Progenitor cell of endocrine pancreas (in vitro differentiated cells): Measurements from ENCODE around the gene SUGCT. TPM values are rescaled to one million over a fixed set of nuclear protein-coding genes. Genes with fewer than 3 reads are reported as not detected.

Source experiments
- DNase-seq: peaks from one replicate; pipeline ENCODE4 v3.0.0; 2021; ENCODE audit warnings: low spot score; ENCODE audit not compliant: unreplicated experiment
- H3K27ac Mint-ChIP-seq: 2 replicates; pipeline ENCODE4 v1.8.0; 2021; ENCODE audit warnings: mild to moderate bottlenecking, moderate library complexity, mixed read lengths
- H3K27me3 Mint-ChIP-seq: 2 replicates; pipeline ENCODE4 v1.8.0; 2021; ENCODE audit warnings: mixed read lengths
- H3K36me3 Mint-ChIP-seq: 2 replicates; pipeline ENCODE4 v1.8.0; 2022; ENCODE audit warnings: mixed read lengths; ENCODE audit not compliant: insufficient read depth
- H3K4me1 Mint-ChIP-seq: 2 replicates; pipeline ENCODE4 v1.8.0; 2021; ENCODE audit warnings: low read depth, mixed read lengths
- H3K4me3 Mint-ChIP-seq: 2 replicates; pipeline ENCODE4 v1.8.0; 2021; ENCODE audit warnings: low read depth, mild to moderate bottlenecking, moderate library complexity, mixed read lengths
- H3K9me3 Mint-ChIP-seq: 2 replicates; pipeline ENCODE4 v1.8.0; 2021; ENCODE audit warnings: low read depth, mixed read lengths
- total RNA-seq: library from RNA; stranded (reverse); gene quantifications from 2 replicates; pipeline ENCODE4 v1.2.1, GENCODE V29; 2021
- TF ChIP-seq, protein P1 (sequence below): fragments of 200-600 bp; sonication (generic); IDR thresholded peaks from one replicate; pipeline ENCODE4 v1.5.0; 2021; ENCODE audit warnings: antibody characterized with exemption, mild to moderate bottlenecking; ENCODE audit not compliant: unreplicated experiment

SUGCT gene
- total RNA-seq, 1 donor from 2014 or later: 6.2 TPM

DNA sequence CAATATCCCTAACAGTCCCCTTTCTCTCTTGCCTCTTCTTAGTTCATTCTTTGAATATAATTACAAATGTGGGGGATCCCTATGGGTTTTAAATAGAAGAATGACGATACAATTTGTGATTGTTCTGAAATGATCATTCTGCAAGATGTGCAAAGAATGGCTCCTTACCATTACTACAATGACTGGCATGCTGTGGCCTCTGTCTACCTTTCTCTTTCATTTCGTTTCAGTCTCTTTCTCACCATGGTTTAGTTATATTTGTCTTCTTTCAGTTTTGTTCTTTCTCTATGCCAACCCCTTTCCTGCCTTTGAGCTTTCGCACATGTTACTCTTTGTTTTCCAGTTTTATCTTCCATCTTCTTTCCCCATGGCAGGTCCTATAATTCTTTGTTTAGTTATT lies 176.5 kb downstream of the SUGCT start:
- H3K4me3 Mint-ChIP-seq: no peak overlapping the region
- no peak for DNase-seq
- TF ChIP-seq, protein P1, sequence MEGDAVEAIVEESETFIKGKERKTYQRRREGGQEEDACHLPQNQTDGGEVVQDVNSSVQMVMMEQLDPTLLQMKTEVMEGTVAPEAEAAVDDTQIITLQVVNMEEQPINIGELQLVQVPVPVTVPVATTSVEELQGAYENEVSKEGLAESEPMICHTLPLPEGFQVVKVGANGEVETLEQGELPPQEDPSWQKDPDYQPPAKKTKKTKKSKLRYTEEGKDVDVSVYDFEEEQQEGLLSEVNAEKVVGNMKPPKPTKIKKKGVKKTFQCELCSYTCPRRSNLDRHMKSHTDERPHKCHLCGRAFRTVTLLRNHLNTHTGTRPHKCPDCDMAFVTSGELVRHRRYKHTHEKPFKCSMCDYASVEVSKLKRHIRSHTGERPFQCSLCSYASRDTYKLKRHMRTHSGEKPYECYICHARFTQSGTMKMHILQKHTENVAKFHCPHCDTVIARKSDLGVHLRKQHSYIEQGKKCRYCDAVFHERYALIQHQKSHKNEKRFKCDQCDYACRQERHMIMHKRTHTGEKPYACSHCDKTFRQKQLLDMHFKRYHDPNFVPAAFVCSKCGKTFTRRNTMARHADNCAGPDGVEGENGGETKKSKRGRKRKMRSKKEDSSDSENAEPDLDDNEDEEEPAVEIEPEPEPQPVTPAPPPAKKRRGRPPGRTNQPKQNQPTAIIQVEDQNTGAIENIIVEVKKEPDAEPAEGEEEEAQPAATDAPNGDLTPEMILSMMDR: no peak
- H3K27me3 Mint-ChIP-seq: no peaks in the 10 kb centered on the region
- no peaks in the 10 kb centered on the region for H3K9me3 Mint-ChIP-seq
- H3K4me1 Mint-ChIP-seq: peaks cover 3% of the 10 kb centered on the region
- no peaks in the 10 kb centered on the region for H3K36me3 Mint-ChIP-seq
- H3K27ac Mint-ChIP-seq: no peak overlapping the region

DNA sequence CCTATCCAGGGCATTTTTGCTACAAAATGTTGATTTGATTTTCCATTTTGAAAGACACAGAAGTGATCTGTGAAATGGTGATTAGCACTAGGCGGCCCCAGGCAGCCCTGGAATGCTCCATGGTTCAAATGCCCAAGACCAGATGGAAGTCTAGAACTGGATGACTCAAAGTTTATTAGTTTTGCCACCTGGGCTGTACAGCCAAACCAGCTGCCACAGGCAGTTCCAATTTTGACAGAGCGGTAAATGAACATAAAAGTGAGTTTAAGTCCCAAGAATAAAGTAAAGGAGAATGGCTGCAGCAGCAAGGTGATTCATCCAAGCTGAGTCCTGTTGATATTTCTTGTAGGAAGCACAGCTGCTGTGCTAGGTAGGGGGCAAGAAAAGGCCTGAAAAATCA lies 180.5 kb downstream of the SUGCT start:
- Mint-ChIP-seq H3K4me1 (no peaks in the 10 kb centered on the region), H3K36me3 (no peaks in the 10 kb centered on the region), H3K27ac (no peak overlapping the region), H3K4me3 (no peak overlapping the region), H3K27me3 (no peaks in the 10 kb centered on the region), H3K9me3 (no peaks in the 10 kb centered on the region)
- no peak for DNase-seq
- TF ChIP-seq, protein P1: no peak

DNA sequence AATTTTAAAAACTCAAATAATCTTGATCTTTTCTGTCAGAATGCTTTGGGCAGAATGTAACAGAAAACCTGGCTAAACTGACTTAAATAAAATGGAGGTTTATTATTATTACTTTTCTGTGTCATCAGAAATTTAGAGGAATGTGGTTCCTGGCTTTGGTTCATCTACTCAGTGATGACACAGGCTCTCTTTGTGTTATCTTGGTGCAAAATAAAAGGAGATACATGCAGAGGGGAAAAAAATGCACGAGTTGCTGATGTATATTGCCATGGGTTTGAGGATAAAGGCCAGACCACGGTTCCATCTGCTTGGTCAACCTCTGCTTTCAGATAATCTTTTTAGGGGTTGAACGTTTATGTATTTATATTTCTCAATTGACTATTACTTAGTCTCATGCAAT lies 181.4 kb downstream of the SUGCT start:
- Mint-ChIP-seq H3K36me3 (no peaks in the 10 kb centered on the region), H3K4me1 (no peaks in the 10 kb centered on the region), H3K27ac (no peak overlapping the region), H3K4me3 (no peak overlapping the region), H3K27me3 (no peaks in the 10 kb centered on the region), H3K9me3 (no peaks in the 10 kb centered on the region)
- TF ChIP-seq, protein P1: no peak
- DNase-seq: no peak

DNA sequence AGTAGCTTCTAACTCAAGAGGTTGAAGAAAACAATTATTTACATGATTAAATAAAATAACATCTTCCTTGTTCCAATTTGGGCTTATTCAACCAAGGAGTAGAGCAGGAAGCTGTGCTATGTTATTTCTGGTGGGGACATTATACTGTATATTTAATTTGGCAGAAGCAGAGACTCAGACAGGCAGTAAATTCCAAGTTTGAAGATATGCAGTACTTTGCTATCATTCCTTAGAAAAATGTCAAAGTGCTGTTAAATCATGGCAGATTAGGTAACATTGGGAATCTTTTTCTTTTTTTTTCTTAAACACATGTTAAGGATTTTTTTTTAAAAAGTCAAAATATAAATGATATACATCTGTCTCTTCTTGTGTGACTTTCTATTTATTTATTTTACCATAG lies 190.1 kb downstream of the SUGCT start:
- H3K9me3 Mint-ChIP-seq: no peaks in the 10 kb centered on the region
- H3K27ac Mint-ChIP-seq: no peak overlapping the region
- H3K36me3 Mint-ChIP-seq: no peaks in the 10 kb centered on the region
- TF ChIP-seq, protein P1: no peak
- no peak overlapping the region for H3K4me3 Mint-ChIP-seq
- no peaks in the 10 kb centered on the region for H3K4me1 Mint-ChIP-seq
- no peak for DNase-seq
- H3K27me3 Mint-ChIP-seq: no peaks in the 10 kb centered on the region

DNA sequence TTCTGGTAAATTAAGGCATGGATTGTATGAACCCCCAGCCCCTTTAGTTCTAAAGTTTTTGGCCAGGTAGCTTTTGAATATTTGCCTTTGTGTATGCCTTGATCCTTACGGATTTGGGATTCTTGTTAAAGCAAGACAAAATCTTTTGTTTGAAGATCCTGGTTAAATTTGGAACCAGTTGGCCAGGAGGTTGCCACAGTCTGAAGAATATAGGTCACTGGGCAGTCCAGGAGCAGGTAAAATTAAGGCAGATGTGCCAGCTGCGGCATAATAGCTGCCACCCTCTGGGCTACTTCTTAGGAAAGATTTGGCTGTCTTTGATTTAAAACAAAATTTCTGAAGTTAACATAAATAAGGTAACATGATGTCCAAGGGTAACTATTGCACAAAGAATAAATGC lies 192.3 kb downstream of the SUGCT start:
- TF ChIP-seq, protein P1: no peak

More for the DNA sequence above, 192.3 kb downstream of the SUGCT start:
- Mint-ChIP-seq H3K27ac (no peak overlapping the region), H3K36me3 (no peaks in the 10 kb centered on the region), H3K9me3 (no peaks in the 10 kb centered on the region), H3K4me3 (no peak overlapping the region), H3K4me1 (no peaks in the 10 kb centered on the region), H3K27me3 (no peaks in the 10 kb centered on the region)
- no peak for DNase-seq
